GM19043 (cell line): Measurements from ENCODE around the gene KAT6B.
A peak's percentile ranks its signal among the peaks of the same experiment; 100 is the strongest.

Source experiments
- ATAC-seq: cut with Tn5 transposase; IDR thresholded peaks from one replicate; pipeline ENCODE4 v1.9.1; 2021; ENCODE audit warnings: low read depth; ENCODE audit not compliant: unreplicated experiment

Gene KAT6B

GRCh38 chr10:74976565-74976964 lies 150.2 kb downstream of the KAT6B start:
- no peak for ATAC-seq

GRCh38 chr10:74977072-74977471 lies 150.7 kb downstream of the KAT6B start:
- ATAC-seq = no peak

GRCh38 chr10:74977913-74978847 lies 151.8 kb downstream of the KAT6B start:
- ATAC-seq = peak; percentile 81

- ATAC-seq = no peak
Measured at GRCh38 chr10:74981831-74982633, 155.6 kb downstream of the KAT6B start.

- no peak for ATAC-seq
Measured at GRCh38 chr10:74982634-74982982, 156.2 kb downstream of the KAT6B start.

GRCh38 chr10:74983383-74983782 lies 157.0 kb downstream of the KAT6B start:
- no peak for ATAC-seq

GRCh38 chr10:74987339-74988053 lies 161.1 kb downstream of the KAT6B start:
- no peak for ATAC-seq

- no peak for ATAC-seq
Measured at GRCh38 chr10:74988054-74988775, 161.8 kb downstream of the KAT6B start.

GRCh38 chr10:74988832-74989561 lies 162.6 kb downstream of the KAT6B start:
- no peak for ATAC-seq

GRCh38 chr10:74991435-74991834 lies 165.0 kb downstream of the KAT6B start:
- ATAC-seq = no peak

GRCh38 chr10:74992068-74992467 lies 165.7 kb downstream of the KAT6B start:
- ATAC-seq = no peak

GRCh38 chr10:74993649-74994048 lies 167.2 kb downstream of the KAT6B start:
- no peak for ATAC-seq

- ATAC-seq = peak; percentile 81
Measured at GRCh38 chr10:74994854-74995253, 168.5 kb downstream of the KAT6B start.

GRCh38 chr10:74995806-74996205 lies 169.4 kb downstream of the KAT6B start:
- no peak for ATAC-seq

GRCh38 chr10:74997163-74997562 lies 170.8 kb downstream of the KAT6B start:
- no peak for ATAC-seq

GRCh38 chr10:75000748-75001321 lies 174.4 kb downstream of the KAT6B start:
- peak; percentile 93 for ATAC-seq

- no peak for ATAC-seq
Measured at GRCh38 chr10:75001715-75002350, 175.4 kb downstream of the KAT6B start.

GRCh38 chr10:75002351-75002725 lies 175.9 kb downstream of the KAT6B start:
- no peak for ATAC-seq
